Left cardiac atrium (tissue), 4 donors: ENCODE results near the gene LDLRAD3. TPM values are rescaled to one million over a fixed set of nuclear protein-coding genes. Genes with fewer than 3 reads are reported as not detected.

ENCODE experiments used
- ATAC-seq, 2 donors: fragments of 200-7000 bp; cut with Tn5 transposase; one replicate each; pipeline ENCODE4 v1.9.1; 2020; ENCODE audit warnings: mild to moderate bottlenecking in 2 of 2, moderate library complexity in 2 of 2
- DNase-seq: peaks from one replicate; pipeline ENCODE4 v3.0.0-alpha.2; 2020
- intact Hi-C, 2 donors: fragments of 100-400 bp; cut with DNase I; formaldehyde crosslinking; loops; one replicate each; pipeline versions ENCODE4 v1.14.1 to v1.15.1; 2022 to 2023
- total RNA-seq, 2 donors: library from RNA; stranded (reverse); fragmentation: NEBNext Ultra II Directional; extraction: Animal tissue kit (Norgen Biotek cat#: 25700); gene quantifications; one replicate each; pipeline ENCODE4 v1.2.1, GENCODE V29; 2021
- donor health status: DM: no; HTN: yes; CAD: no.
- donor health status: DM: no; HTN: yes; CAD: no; lungs with severe emphysema.
- donor health status: DM: yes; HTN: yes; CAD: no.
- donor health status: Dilated cardiomyopathy.

Gene LDLRAD3
- total RNA-seq, 2 donors from 2014 or later = 4.7 to 10.8 TPM

GRCh38 chr11:36131721-36132397 lies 188.0 kb downstream of the LDLRAD3 start:
- intact Hi-C loops = loop anchor here (1.0 to 10.0 kb wide), 4 partner anchors 307 to 516 kb away; partner anchors contain the start of gene FJX1 (in 1 of the 2)
- DNase-seq (peak; percentile 66), ATAC-seq (peak; percentile 84 to 85)

GRCh38 chr11:36132940-36133339 lies 189.1 kb downstream of the LDLRAD3 start:
- DNase-seq (no peak), ATAC-seq (no peak)
- intact Hi-C loops = loop anchor here (5.0 to 10.0 kb wide), 3 partner anchors 308 to 516 kb away; partner anchors contain the start of gene FJX1 (in 1 of the 2)

GRCh38 chr11:36135076-36135475 lies 191.2 kb downstream of the LDLRAD3 start:
- intact Hi-C loops = loop anchor here in 1 of 2 donors (10.0 kb wide), 1 partner anchor 310 kb away; no protein-coding TSS in a partner anchor
- DNase-seq = no peak
- ATAC-seq = no peak

GRCh38 chr11:36139767-36140166 lies 195.9 kb downstream of the LDLRAD3 start:
- no peak for DNase-seq
- no peak for ATAC-seq
- intact Hi-C loops = loop anchor here in 1 of 2 donors (10.0 kb wide), 1 partner anchor 315 kb away; no protein-coding TSS in a partner anchor

- ATAC-seq = no peak
- intact Hi-C loops = no loop called here
Observed at GRCh38 chr11:36141196-36141953, 197.5 kb downstream of the LDLRAD3 start.

GRCh38 chr11:36141956-36142355 lies 198.1 kb downstream of the LDLRAD3 start:
- ATAC-seq = no peak
- intact Hi-C loops = no loop called here
- DNase-seq = no peak

More at GRCh38 chr11:36141196-36141953, 197.5 kb downstream of the LDLRAD3 start:
- DNase-seq = no peak

- intact Hi-C loops = no loop called here
- no peak for ATAC-seq
- no peak for DNase-seq
Observed at GRCh38 chr11:36142439-36142838, 198.6 kb downstream of the LDLRAD3 start.

GRCh38 chr11:36142879-36143278 lies 199.0 kb downstream of the LDLRAD3 start:
- intact Hi-C loops = no loop called here
- ATAC-seq = no peak
- no peak for DNase-seq

- DNase-seq (no peak), ATAC-seq (no peak)
Observed at GRCh38 chr11:36146437-36146836, 202.6 kb downstream of the LDLRAD3 start.

GRCh38 chr11:36147491-36147890 lies 203.6 kb downstream of the LDLRAD3 start:
- no peak for ATAC-seq
- DNase-seq = no peak
- intact Hi-C loops = no loop called here

More at GRCh38 chr11:36146437-36146836, 202.6 kb downstream of the LDLRAD3 start:
- intact Hi-C loops = no loop called here

GRCh38 chr11:36148701-36149100 lies 204.8 kb downstream of the LDLRAD3 start:
- intact Hi-C loops = no loop called here
- ATAC-seq (no peak), DNase-seq (no peak)

- intact Hi-C loops = no loop called here
- ATAC-seq = peak; percentile 65 to 98
- DNase-seq = peak; percentile 53
Observed at GRCh38 chr11:36149538-36150242, 205.8 kb downstream of the LDLRAD3 start.

- intact Hi-C loops = no loop called here
- ATAC-seq (no peak), DNase-seq (no peak)
Observed at GRCh38 chr11:36150986-36151385, 207.1 kb downstream of the LDLRAD3 start.

- ATAC-seq = no peak
- no peak for DNase-seq
- intact Hi-C loops = no loop called here
Observed at GRCh38 chr11:36151933-36152580, 208.2 kb downstream of the LDLRAD3 start.

- no peak for DNase-seq
- intact Hi-C loops = no loop called here
- ATAC-seq = no peak
Observed at GRCh38 chr11:36153551-36153950, 209.7 kb downstream of the LDLRAD3 start.

- intact Hi-C loops = no loop called here
- DNase-seq = no peak
- peak in 1 of 2 donors; percentile 41 for ATAC-seq
Observed at GRCh38 chr11:36155124-36155561, 211.3 kb downstream of the LDLRAD3 start.

GRCh38 chr11:36155770-36156160 lies 211.9 kb downstream of the LDLRAD3 start:
- DNase-seq (no peak), ATAC-seq (peak in 1 of 2 donors; percentile 51)
- intact Hi-C loops = no loop called here

GRCh38 chr11:36156161-36156816 lies 212.4 kb downstream of the LDLRAD3 start:
- ATAC-seq (no peak), DNase-seq (no peak)
- intact Hi-C loops = no loop called here
